OCI-LY7 (cell line): Measurements from ENCODE around the gene ALDH1B1.

Source experiments
- CTCF ChIP-seq: fragments of 200-600 bp; sonication (generic); conservative IDR thresholded peaks from 2 replicates; pipeline ENCODE4 v1.5.1; 2014; ENCODE audit warnings: mild to moderate bottlenecking, antibody characterized with exemption, low read length, moderate library complexity, mixed read lengths
- EZH2phosphoT487 ChIP-seq: fragments of 200-600 bp; sonication (generic); IDR thresholded peaks from 2 replicates; pipeline ENCODE4 v1.6.1; 2018; ENCODE audit warnings: low read depth, borderline replicate concordance, mild to moderate bottlenecking, mixed run types, antibody characterized with exemption, low read length, moderate library complexity, mixed read lengths

DNA sequence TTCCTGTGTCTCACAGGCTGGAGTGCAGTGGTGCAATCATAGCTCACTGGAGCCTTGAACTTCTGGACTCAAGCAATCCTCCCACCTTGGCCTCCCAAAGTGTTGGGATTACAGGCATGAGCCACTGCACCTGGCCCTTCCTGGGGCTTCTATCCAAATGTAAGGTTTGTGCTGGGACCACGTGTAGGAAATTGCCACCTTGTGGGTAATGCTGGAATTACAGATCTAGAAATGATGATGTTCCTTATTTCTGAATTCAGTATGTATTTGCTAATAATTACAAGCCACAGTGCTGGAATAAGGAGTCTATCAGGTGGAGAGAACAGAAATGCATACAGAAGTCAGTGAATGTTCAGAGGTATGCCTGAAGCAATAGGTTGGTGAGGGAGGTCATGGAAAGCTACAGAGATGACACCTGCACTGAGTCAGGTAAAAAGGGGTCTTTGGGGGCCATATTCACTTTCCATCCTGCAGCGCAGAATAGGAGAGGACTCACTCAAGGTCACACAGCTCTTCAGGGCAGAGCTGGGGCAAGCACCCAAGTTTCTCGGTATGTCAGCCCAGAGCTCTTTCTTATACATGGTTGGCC, 40.5 kb downstream of the ALDH1B1 start:
- TF ChIP-seq CTCF (peak; percentile 72), EZH2phosphoT487 (no peak)
